Hematopoietic multipotent progenitor cell (in vitro differentiated cells): ENCODE measurements around the gene TWIST2. TPM values are rescaled to one million over a fixed set of nuclear protein-coding genes. Genes with fewer than 3 reads are reported as not detected.

Source experiments
- DNase-seq, 3 donors: peaks; one replicate each; pipeline ENCODE4 v3.0.0-alpha.2; 2011 to 2015; ENCODE audit warnings: low read depth in 2 of 3, low spot score in 2 of 3
- total RNA-seq: library from RNA; depleted of rRNA; stranded (reverse); fragments of >200 nt; gene quantifications from one replicate; pipeline ENCODE4 v1.2.3, GENCODE V29; 2012

Gene TWIST2
- total RNA-seq, 1 donor, result not detected

- DNase-seq, result no peak
Observed at GRCh38 chr2:238930216-238930615, 82.3 kb downstream of the TWIST2 start.

- DNase-seq, result no peak
Observed at GRCh38 chr2:238936162-238937052, 88.5 kb downstream of the TWIST2 start.

- DNase-seq, result no peak
Observed at GRCh38 chr2:238938003-238938400, 90.1 kb downstream of the TWIST2 start.

GRCh38 chr2:238938401-238939055, 90.6 kb downstream of the TWIST2 start:
- no peak for DNase-seq

GRCh38 chr2:238939074-238939473, 91.2 kb downstream of the TWIST2 start:
- no peak for DNase-seq

GRCh38 chr2:238939521-238940403, 91.9 kb downstream of the TWIST2 start:
- DNase-seq, result no peak

- no peak for DNase-seq
Observed at GRCh38 chr2:238940806-238941205, 92.9 kb downstream of the TWIST2 start.

GRCh38 chr2:238941262-238941792, 93.4 kb downstream of the TWIST2 start:
- no peak for DNase-seq

- DNase-seq, result no peak
Observed at GRCh38 chr2:238942080-238942725, 94.3 kb downstream of the TWIST2 start.

GRCh38 chr2:238942726-238943300, 94.9 kb downstream of the TWIST2 start:
- no peak for DNase-seq

GRCh38 chr2:238943338-238944067, 95.6 kb downstream of the TWIST2 start:
- no peak for DNase-seq

- peak in 1 of 3 donors; percentile 16 for DNase-seq
Observed at GRCh38 chr2:238945433-238946150, 97.7 kb downstream of the TWIST2 start.

GRCh38 chr2:238946318-238947242, 98.7 kb downstream of the TWIST2 start:
- DNase-seq, result no peak

- no peak for DNase-seq
Observed at GRCh38 chr2:238947243-238947760, 99.4 kb downstream of the TWIST2 start.

GRCh38 chr2:238947920-238948710, 100.2 kb downstream of the TWIST2 start:
- no peak for DNase-seq
